Subcutaneous preadipocyte (primary cell): ENCODE data around the gene PRUNE1. TPM values are rescaled to one million over a fixed set of nuclear protein-coding genes. Genes with fewer than 3 reads are reported as not detected.

Experiments used
- small RNA-seq: library from RNA; depleted of rRNA; stranded (forward); fragments of <200 nt; gene quantifications from one replicate; pipeline ENCODE3, GENCODE V24; 2012
- total RNA-seq: library from RNA; depleted of rRNA; stranded (reverse); fragments of >200 nt; gene quantifications from 2 replicates; pipeline ENCODE4 v1.2.3, GENCODE V29; 2012

PRUNE1 gene
- 5.1 and 5.7 TPM in 2 replicates for total RNA-seq

GRCh38 chr1:151008244-151009205, at the start of gene PRUNE1:
Gene PRUNE1 (plus strand): TSS chr1:151008449. CDS start chr1:151008633, 184 bp downstream.

GRCh38 chr1:150974580-150975478, 33.4 kb upstream of the PRUNE1 start, which contains the start of gene CERS2:
Gene CERS2 (minus strand): TSS chr1:150974835. CDS start chr1:150969090, 5,745 bp downstream.

GRCh38 chr1:150981805-150982712, 26.2 kb upstream of the PRUNE1 start, which contains the start of gene ANXA9:
Gene ANXA9 (plus strand): TSS chr1:150982292. CDS start chr1:150983106, 814 bp downstream.

GRCh38 chr1:151006327-151007052, 1.8 kb upstream of the PRUNE1 start, which contains the start of gene MINDY1:
Gene MINDY1 (minus strand): TSS chr1:151006902. CDS start chr1:151002617, 4,285 bp downstream.

GRCh38 chr1:151036356-151036755, 28.1 kb downstream of the PRUNE1 start, which contains the start of gene BNIPL:
Gene BNIPL (plus strand): TSS chr1:151036586. CDS start chr1:151036726, 140 bp downstream.

GRCh38 chr1:151047591-151047924, 39.3 kb downstream of the PRUNE1 start, which contains the start of gene C1orf56:
Gene C1orf56 (plus strand): TSS chr1:151047751. CDS start chr1:151047848, 97 bp downstream.

GRCh38 chr1:151059109-151060006, 51.1 kb downstream of the PRUNE1 start, which contains the start of gene CDC42SE1:
Gene CDC42SE1 (minus strand): TSS chr1:151059622. CDS start chr1:151055730, 3,892 bp downstream.

GRCh38 chr1:151060007-151060656, 51.9 kb downstream of the PRUNE1 start, which contains the start of gene MLLT11:
Gene MLLT11 (plus strand): TSS chr1:151060397. CDS start chr1:151067225, 6,828 bp downstream.

GRCh38 chr1:151070474-151071276, 62.4 kb downstream of the PRUNE1 start, which contains the start of gene GABPB2:
Gene GABPB2 (plus strand): TSS chr1:151070761. CDS start chr1:151088190, 17,429 bp downstream.

Small RNA genes lying within 50 kb of the gene (small RNA-seq; reads per million reads assigned to genes)
- gene RNU6-884P, result 0.52 reads per million, percentile 31 among the genes with 10 or more reads in this experiment

Other genes with a start within 250 kb of the PRUNE1 start
- gene CTSS, start 242.7 kb upstream of the PRUNE1 start, total RNA-seq, result 3.3 and 5.5 TPM in 2 replicates
- 196 and 415 TPM in 2 replicates for gene CTSK, start 200.2 kb upstream of the PRUNE1 start, total RNA-seq
- gene ARNT, start 131.8 kb upstream of the PRUNE1 start, total RNA-seq, result 42.3 and 42.6 TPM in 2 replicates
- not detected in 2 replicates for gene CTXND2, start 121.3 kb upstream of the PRUNE1 start, total RNA-seq
- gene SETDB1, start 82.1 kb upstream of the PRUNE1 start, total RNA-seq, result 32.7 and 35.8 TPM in 2 replicates
- 99.6 and 168 TPM in 2 replicates for gene CERS2, start 33.6 kb upstream of the PRUNE1 start, total RNA-seq
- gene ANXA9, start 26.2 kb upstream of the PRUNE1 start, total RNA-seq, result 0.20 and 0.37 TPM in 2 replicates
- gene MINDY1, start 1.5 kb upstream of the PRUNE1 start, total RNA-seq, result 8.8 and 9.9 TPM in 2 replicates
- gene BNIPL, start 28.1 kb downstream of the PRUNE1 start, total RNA-seq, result 0.37 and 0.39 TPM in 2 replicates
- 2.2 and 2.3 TPM in 2 replicates for gene C1orf56, start 39.3 kb downstream of the PRUNE1 start, total RNA-seq
- gene CDC42SE1, start 51.2 kb downstream of the PRUNE1 start, total RNA-seq, result 29.8 and 38.5 TPM in 2 replicates
- 0.73 and 0.78 TPM in 2 replicates for gene MLLT11, start 51.9 kb downstream of the PRUNE1 start, total RNA-seq
- 12.1 and 17.0 TPM in 2 replicates for gene GABPB2, start 62.3 kb downstream of the PRUNE1 start, total RNA-seq
- 0.73 and 0.98 TPM in 2 replicates for gene SEMA6C, start 138.2 kb downstream of the PRUNE1 start, total RNA-seq
- gene TNFAIP8L2, start 148.2 kb downstream of the PRUNE1 start, total RNA-seq, result not detected in 2 replicates
- 7.8 and 8.5 TPM in 2 replicates for gene LYSMD1, start 157.5 kb downstream of the PRUNE1 start, total RNA-seq
- 23.9 and 25.4 TPM in 2 replicates for gene SCNM1, start 157.7 kb downstream of the PRUNE1 start, total RNA-seq
- gene TMOD4, start 167.5 kb downstream of the PRUNE1 start, total RNA-seq, result not detected in 2 replicates
- 25.7 and 37.9 TPM in 2 replicates for gene VPS72, start 181.7 kb downstream of the PRUNE1 start, total RNA-seq
- 37.8 and 64.1 TPM in 2 replicates for gene PIP5K1A, start 190.1 kb downstream of the PRUNE1 start, total RNA-seq
- gene PSMD4, start 246.3 kb downstream of the PRUNE1 start, total RNA-seq, result 151 and 175 TPM in 2 replicates